Measurements from ENCODE around the gene FAM107B.

The FAM107B gene

DNA sequence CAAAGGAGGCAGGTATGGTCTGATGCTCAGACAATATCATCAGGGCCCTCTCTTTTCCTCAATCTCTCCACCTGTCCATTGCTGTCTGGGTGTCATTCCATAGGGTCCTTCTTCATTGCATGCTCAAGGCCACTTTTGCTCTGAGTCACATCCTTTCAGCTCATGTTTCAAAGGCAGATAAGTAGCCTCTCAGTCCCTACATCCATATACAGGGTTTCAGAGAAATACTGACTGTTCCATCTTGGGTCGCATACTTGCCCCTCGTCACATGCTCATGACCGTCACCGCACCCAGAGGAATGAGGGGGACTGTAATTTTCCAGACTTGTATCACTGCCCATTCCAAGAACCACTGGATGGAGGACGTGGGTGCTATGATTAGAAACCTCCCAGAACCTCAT, 93.4 kb downstream of the FAM107B start (continued):
- no peak for TF ChIP-seq ZNF266 (tag by site-specific recombination; IDR thresholded peaks at IDR 0.05; ENCODE audit: low read depth)
- no peak for TF ChIP-seq FEZF1 (tag by site-specific recombination; IDR thresholded peaks at IDR 0.05)
- TF ChIP-seq ZNF664 (tag by site-specific recombination; IDR thresholded peaks at IDR 0.05) = no peak
- no peak for TF ChIP-seq ZFP41 (tag by site-specific recombination; IDR thresholded peaks at IDR 0.05; ENCODE audit: borderline replicate concordance)
- no peak for TF ChIP-seq ZNF610 (tag by site-specific recombination; IDR thresholded peaks at IDR 0.05; ENCODE audit: borderline replicate concordance)
- no peak for TF ChIP-seq ZNF274 (IDR thresholded peaks at IDR 0.05; ENCODE audit: low read length)
- no peak for TF ChIP-seq ZNF274 (tag by site-specific recombination; IDR thresholded peaks at IDR 0.05; ENCODE audit: borderline replicate concordance)
- TF ChIP-seq ZNF335 (tag by site-specific recombination; conservative IDR thresholded peaks at IDR 0.05) = no peak

DNA sequence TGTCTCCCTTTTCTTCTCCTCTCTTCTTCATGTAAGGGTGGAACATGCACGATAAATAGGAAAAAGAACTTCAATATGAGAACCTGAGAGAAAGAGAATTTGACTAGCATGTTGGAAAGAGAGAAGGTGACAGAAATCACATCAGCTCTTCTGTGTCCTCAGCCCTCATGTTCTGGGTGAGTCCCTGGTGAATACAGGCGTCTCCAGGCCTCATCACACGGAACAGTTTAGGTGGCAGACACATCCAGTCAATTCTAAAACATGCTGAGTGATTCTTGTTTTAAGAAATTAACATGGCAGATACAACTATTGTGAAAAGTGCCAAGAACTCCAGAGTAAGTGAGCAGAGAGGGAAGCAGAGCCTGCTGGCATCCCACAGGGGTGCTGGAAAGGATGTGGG, 96.1 kb downstream of the FAM107B start:
- Histone ChIP-seq H3K4me3 (ENCODE audit: low read depth, low read length) (no peak overlapping the region), H3K4me1 (ENCODE audit: control insufficient read depth, insufficient read depth, low read length) (no peaks in the 10 kb centered on the region), H3K9me3 (ENCODE audit: control insufficient read depth, insufficient read depth, low read depth, low read length) (no peaks in the 10 kb centered on the region), H3K27ac (ENCODE audit: extremely low read depth, low read depth, low read length) (no peak overlapping the region), H3K36me3 (ENCODE audit: control insufficient read depth in 2 of 2, insufficient read depth in 1 of 2, low read length in 2 of 2) (no peaks in the 10 kb centered on the region)
- TF ChIP-seq ZNF302 (tag by site-specific recombination; IDR thresholded peaks at IDR 0.05; ENCODE audit: low read depth) = no peak
- no peak for TF ChIP-seq GLI2 (tag by site-specific recombination; IDR thresholded peaks at IDR 0.05; ENCODE audit: borderline replicate concordance, low read depth)
- no peak for TF ChIP-seq WT1 (tag by site-specific recombination; IDR thresholded peaks at IDR 0.05)
- ChIA-PET POLR2A (no interaction called here), CTCF (interaction anchor here (0.6 to 1.2 kb wide), 3 partner anchors 14 to 272 kb away, joined by 3 to 4 read pairs (median 3); no protein-coding TSS in a partner anchor)

DNA sequence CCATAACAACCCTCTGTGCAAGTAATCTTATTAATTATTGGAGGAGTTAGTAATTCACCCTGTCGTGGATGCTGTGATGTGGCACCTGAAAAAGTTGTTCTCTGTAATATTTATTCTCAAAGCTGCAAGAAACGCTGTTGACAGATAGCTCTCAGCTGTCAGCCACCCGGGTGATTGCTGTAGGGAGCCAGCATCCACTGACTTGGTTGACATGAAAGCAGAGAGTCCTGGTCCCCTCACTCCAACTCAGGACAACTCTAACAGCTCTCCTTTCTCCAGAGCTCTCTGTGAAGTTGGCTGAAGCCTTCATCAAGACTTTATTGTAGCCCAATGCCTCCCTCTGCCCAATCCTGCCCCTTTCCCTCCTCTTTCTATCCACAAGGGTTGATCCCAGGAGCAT, 98.0 kb downstream of the FAM107B start:
- no peak overlapping the region for H3K4me3 ChIP-seq (ENCODE audit: low read depth, low read length)
- H3K27ac ChIP-seq (ENCODE audit: extremely low read depth, low read depth, low read length) = no peak overlapping the region
- no peaks in the 10 kb centered on the region for H3K9me3 ChIP-seq (ENCODE audit: control insufficient read depth, insufficient read depth, low read depth, low read length)
- no peaks in the 10 kb centered on the region for H3K36me3 ChIP-seq (ENCODE audit: control insufficient read depth in 2 of 2, insufficient read depth in 1 of 2, low read length in 2 of 2)
- TF ChIP-seq, protein P1, sequence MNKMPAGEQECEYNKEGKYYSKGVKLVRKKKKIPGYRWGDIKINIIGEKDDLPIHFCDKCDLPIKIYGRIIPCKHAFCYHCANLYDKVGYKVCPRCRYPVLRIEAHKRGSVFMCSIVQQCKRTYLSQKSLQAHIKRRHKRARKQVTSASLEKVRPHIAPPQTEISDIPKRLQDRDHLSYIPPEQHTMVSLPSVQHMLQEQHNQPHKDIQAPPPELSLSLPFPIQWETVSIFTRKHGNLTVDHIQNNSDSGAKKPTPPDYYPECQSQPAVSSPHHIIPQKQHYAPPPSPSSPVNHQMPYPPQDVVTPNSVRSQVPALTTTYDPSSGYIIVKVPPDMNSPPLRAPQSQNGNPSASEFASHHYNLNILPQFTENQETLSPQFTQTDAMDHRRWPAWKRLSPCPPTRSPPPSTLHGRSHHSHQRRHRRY (tag by site-specific recombination; IDR thresholded peaks at IDR 0.05) = no peak
- no peak for TF ChIP-seq ZNF585B (tag by site-specific recombination; IDR thresholded peaks at IDR 0.05)
- no peak for TF ChIP-seq ZXDB (tag by site-specific recombination; IDR thresholded peaks at IDR 0.05)
- TF ChIP-seq, protein P2, sequence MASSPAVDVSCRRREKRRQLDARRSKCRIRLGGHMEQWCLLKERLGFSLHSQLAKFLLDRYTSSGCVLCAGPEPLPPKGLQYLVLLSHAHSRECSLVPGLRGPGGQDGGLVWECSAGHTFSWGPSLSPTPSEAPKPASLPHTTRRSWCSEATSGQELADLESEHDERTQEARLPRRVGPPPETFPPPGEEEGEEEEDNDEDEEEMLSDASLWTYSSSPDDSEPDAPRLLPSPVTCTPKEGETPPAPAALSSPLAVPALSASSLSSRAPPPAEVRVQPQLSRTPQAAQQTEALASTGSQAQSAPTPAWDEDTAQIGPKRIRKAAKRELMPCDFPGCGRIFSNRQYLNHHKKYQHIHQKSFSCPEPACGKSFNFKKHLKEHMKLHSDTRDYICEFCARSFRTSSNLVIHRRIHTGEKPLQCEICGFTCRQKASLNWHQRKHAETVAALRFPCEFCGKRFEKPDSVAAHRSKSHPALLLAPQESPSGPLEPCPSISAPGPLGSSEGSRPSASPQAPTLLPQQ (tag by site-specific recombination; IDR thresholded peaks at IDR 0.05) = no peak
- no peak for TF ChIP-seq GLIS1 (tag by site-specific recombination; IDR thresholded peaks at IDR 0.05)
- TF ChIP-seq ZBTB20 (tag by site-specific recombination; IDR thresholded peaks at IDR 0.05) = no peak
- no peak for TF ChIP-seq ZNF354C (tag by site-specific recombination; IDR thresholded peaks at IDR 0.05; ENCODE audit: borderline replicate concordance, low read depth)
- no peak for TF ChIP-seq ZNF37A (tag by site-specific recombination; IDR thresholded peaks at IDR 0.05)
- no peak for TF ChIP-seq ZNF473 (tag by site-specific recombination; IDR thresholded peaks at IDR 0.05)
- TF ChIP-seq HOXC10 (CRISPR knock-in tag; IDR thresholded peaks at IDR 0.05) = no peak
- TF ChIP-seq ZNF404 (tag by site-specific recombination; IDR thresholded peaks at IDR 0.05) = no peak
- TF ChIP-seq ZEB2 (tag by site-specific recombination; IDR thresholded peaks at IDR 0.05) = no peak
- TF ChIP-seq ZNF324 (tag by site-specific recombination; IDR thresholded peaks at IDR 0.05) = no peak
- TF ChIP-seq ZNF2 (tag by site-specific recombination; IDR thresholded peaks at IDR 0.05) = no peak
- TF ChIP-seq SALL2 (tag by site-specific recombination; IDR thresholded peaks at IDR 0.05; ENCODE audit: borderline replicate concordance) = no peak
- no peak for TF ChIP-seq ZNF366 (tag by site-specific recombination; conservative IDR thresholded peaks at IDR 0.05)
- TF ChIP-seq ZNF426 (tag by site-specific recombination; IDR thresholded peaks at IDR 0.05) = no peak
- ChIA-PET POLR2A (no interaction called here), CTCF (no interaction called here)
- H3K4me1 ChIP-seq (ENCODE audit: control insufficient read depth, insufficient read depth, low read length) = no peaks in the 10 kb centered on the region

All from HEK293 (cell line).